ENCODE data around the gene NRARP. TPM values are rescaled to one million over a fixed set of nuclear protein-coding genes. Genes with fewer than 3 reads are reported as not detected.

NRARP gene
- total RNA-seq, 2 experiments from 2014 or later: 0.96 to 1.4 TPM

DNA sequence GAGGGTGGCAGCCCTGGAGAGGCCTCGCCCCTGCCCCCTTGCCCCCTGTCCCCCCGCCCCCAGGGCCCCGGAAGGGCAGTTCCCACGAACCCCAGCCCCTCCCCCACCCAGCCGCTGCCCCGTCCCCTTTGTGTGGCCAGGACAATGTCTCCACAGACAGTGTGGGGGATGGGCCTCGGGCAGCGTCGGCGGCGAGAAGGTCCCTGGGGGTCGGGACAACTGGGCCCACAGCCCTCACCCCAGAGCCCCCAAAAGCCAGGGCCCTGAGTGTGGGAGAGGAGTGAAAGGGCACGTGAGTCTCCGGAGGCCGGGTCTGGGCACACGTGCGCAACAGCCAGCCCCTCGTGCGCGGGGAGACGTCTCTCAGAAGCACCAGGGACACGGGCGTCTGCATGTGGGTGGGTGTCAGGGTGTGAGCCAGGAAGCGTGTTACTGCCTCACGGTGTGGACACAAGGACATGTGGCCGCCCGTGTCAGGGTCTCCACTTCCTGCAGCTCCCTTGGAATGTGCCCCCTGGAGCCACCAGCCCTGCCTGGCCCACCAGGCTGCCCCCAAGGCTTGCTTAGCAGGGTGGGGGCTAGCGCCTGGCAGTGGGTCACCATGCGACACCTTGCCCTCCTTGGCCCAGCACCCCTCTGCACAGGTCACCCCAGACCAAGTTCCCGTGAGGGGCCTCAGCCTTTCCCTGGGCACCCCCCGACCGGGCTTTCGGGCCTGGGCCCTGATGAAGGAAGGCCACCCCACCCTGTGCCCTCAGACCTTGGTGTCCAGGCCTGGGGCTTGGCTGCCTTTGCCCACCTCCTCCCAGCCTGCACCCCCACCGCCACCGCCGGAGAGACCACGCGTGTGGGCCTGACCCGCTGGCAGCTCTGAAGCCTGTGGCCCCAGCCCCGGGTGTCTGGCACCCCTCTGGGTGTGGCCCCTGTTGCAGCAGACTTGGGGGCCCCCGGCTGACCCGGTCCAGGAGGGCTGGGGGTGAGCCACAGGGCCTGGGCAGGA lies 12.8 kb upstream of the NRARP start:
- H3K4me1 Mint-ChIP-seq (ENCODE audit: low read depth): no peaks in the 10 kb centered on the region
- Histone ChIP-seq H3K4me3 (ENCODE audit: low read length) (no peak overlapping the region), H3K9me3 (ENCODE audit: control insufficient read depth in 1 of 2, insufficient read depth in 1 of 2, low read length in 2 of 2) (peaks cover 0 to 5% of the 10 kb centered on the region in 2 experiments), H3K4me1 (ENCODE audit: insufficient read depth, low read length) (peaks cover 25% of the 10 kb centered on the region), H3K27ac (ENCODE audit: low read depth in 1 of 2, low read length in 2 of 2) (no peak overlapping the region), H3K27me3 (ENCODE audit: control insufficient read depth in 1 of 2, insufficient read depth in 2 of 2, low read length in 2 of 2) (peaks cover 9 to 17% of the 10 kb centered on the region in 2 experiments), H3K36me3 (ENCODE audit: insufficient read depth, low read length) (no peaks in the 10 kb centered on the region)
- no peaks in the 10 kb centered on the region for H3K9me3 Mint-ChIP-seq
- ATAC-seq (ENCODE audit: poor library complexity): no peak
- H3K27ac Mint-ChIP-seq: no peak overlapping the region
- intact Hi-C loops (cut with DNase I, micrococcal nuclease): no loop called here
- no peak overlapping the region for H3K4me3 Mint-ChIP-seq
- CTCF ChIA-PET: no interaction called here
- TF ChIP-seq, protein P1, sequence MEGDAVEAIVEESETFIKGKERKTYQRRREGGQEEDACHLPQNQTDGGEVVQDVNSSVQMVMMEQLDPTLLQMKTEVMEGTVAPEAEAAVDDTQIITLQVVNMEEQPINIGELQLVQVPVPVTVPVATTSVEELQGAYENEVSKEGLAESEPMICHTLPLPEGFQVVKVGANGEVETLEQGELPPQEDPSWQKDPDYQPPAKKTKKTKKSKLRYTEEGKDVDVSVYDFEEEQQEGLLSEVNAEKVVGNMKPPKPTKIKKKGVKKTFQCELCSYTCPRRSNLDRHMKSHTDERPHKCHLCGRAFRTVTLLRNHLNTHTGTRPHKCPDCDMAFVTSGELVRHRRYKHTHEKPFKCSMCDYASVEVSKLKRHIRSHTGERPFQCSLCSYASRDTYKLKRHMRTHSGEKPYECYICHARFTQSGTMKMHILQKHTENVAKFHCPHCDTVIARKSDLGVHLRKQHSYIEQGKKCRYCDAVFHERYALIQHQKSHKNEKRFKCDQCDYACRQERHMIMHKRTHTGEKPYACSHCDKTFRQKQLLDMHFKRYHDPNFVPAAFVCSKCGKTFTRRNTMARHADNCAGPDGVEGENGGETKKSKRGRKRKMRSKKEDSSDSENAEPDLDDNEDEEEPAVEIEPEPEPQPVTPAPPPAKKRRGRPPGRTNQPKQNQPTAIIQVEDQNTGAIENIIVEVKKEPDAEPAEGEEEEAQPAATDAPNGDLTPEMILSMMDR (IDR thresholded peaks at IDR 0.05): no peak
- H3K27me3 Mint-ChIP-seq: no peaks in the 10 kb centered on the region
- POLR2A ChIA-PET: no interaction called here
- H3K36me3 Mint-ChIP-seq (ENCODE audit: low read depth): no peaks in the 10 kb centered on the region
- peak in 3 of 14 experiments; percentile 2 to 32 (median 26) for DNase-seq

DNA sequence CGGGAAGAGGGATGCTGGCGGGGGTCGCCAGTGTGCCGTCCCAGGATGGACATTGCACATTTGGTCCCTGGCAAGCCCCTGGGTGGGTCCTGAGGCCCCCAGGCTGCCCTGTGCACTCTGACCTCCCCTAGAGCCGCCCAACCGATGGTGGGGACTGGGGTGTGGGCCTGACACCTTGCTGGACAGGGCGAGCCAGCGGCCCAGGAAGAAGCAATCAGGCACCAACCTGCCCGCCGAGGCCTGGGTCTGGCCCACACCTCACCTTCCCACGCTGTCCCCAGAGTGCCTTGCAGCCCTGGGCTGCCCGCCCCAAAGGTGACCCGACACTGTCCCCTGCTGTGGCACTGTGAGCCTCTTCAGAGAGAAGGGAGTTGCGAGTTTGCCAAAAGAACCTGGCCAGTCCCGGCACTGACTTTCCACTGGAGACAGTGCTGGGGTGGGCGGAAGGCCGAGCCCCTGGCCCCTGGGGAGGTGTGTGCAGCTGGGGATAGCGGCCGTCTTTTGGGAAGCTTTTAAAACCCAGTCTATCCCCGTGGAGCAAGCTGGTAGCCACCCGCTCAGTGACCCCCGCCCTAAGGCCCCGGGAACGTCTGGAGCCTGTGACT lies 12.0 kb upstream of the NRARP start:
- Histone ChIP-seq H3K36me3 (ENCODE audit: insufficient read depth, low read length) (no peaks in the 10 kb centered on the region), H3K9me3 (ENCODE audit: control insufficient read depth in 1 of 2, insufficient read depth in 1 of 2, low read length in 2 of 2) (peaks cover 0 to 5% of the 10 kb centered on the region in 2 experiments), H3K4me1 (ENCODE audit: insufficient read depth, low read length) (peaks cover 23% of the 10 kb centered on the region), H3K27me3 (ENCODE audit: control insufficient read depth in 1 of 2, insufficient read depth in 2 of 2, low read length in 2 of 2) (peaks cover 9 to 17% of the 10 kb centered on the region in 2 experiments), H3K4me3 (ENCODE audit: low read length) (no peak overlapping the region), H3K27ac (ENCODE audit: low read depth in 1 of 2, low read length in 2 of 2) (no peak overlapping the region)
- H3K4me1 Mint-ChIP-seq (ENCODE audit: low read depth): no peaks in the 10 kb centered on the region
- ChIA-PET POLR2A (interaction anchor here (1.7 kb wide), 1 partner anchor 12 kb away, joined by 5 read pairs; the partner anchor contains the start of gene NRARP), CTCF (no interaction called here)
- intact Hi-C loops (cut with DNase I, micrococcal nuclease): no loop called here
- no peaks in the 10 kb centered on the region for H3K36me3 Mint-ChIP-seq (ENCODE audit: low read depth)
- no peak for ATAC-seq (ENCODE audit: poor library complexity)
- H3K9me3 Mint-ChIP-seq: no peaks in the 10 kb centered on the region
- DNase-seq: peak in 2 of 14 experiments; percentile 1 to 15
- no peak overlapping the region for H3K4me3 Mint-ChIP-seq
- H3K27me3 Mint-ChIP-seq: no peaks in the 10 kb centered on the region
- no peak overlapping the region for H3K27ac Mint-ChIP-seq
- TF ChIP-seq, protein P1 (IDR thresholded peaks at IDR 0.05): no peak

DNA sequence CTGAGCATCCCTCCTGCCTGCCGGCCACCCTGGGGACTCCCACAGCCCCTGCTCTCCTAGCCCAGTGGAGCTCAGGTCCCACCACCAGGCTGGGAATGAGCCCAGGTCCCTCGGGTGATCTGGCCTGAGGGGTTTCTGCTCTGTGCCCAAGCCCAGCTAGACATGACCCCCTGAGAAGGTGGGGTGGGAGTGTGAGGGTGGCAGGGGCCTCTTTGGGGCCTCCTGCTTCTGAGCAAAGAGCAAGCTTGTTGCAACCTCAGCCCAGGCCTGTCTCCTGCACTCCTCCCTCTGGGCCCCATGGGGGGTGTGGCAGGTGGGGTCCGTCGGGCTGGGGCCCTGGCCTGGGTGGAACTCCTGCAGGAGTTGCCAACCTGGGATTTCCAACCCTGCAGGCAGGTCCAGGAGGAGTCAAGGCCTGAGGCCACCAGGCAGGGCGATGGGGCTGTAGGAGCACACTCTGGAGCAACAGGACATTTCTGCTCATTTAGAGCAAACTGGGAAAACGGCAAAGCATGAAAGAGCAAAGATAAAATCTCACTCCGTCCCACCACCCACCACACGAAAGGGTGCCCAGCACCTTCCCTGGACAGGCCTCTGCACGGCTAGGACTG lies 11.4 kb upstream of the NRARP start:
- Histone ChIP-seq H3K9me3 (ENCODE audit: control insufficient read depth in 1 of 2, insufficient read depth in 1 of 2, low read length in 2 of 2) (peaks cover 0 to 5% of the 10 kb centered on the region in 2 experiments), H3K4me3 (ENCODE audit: low read length) (no peak overlapping the region), H3K36me3 (ENCODE audit: insufficient read depth, low read length) (no peaks in the 10 kb centered on the region), H3K27me3 (ENCODE audit: control insufficient read depth in 1 of 2, insufficient read depth in 2 of 2, low read length in 2 of 2) (peaks cover 9 to 17% of the 10 kb centered on the region in 2 experiments), H3K27ac (ENCODE audit: low read depth in 1 of 2, low read length in 2 of 2) (no peak overlapping the region), H3K4me1 (ENCODE audit: insufficient read depth, low read length) (peaks cover 23% of the 10 kb centered on the region)
- ATAC-seq (ENCODE audit: poor library complexity) (no peak), DNase-seq (peak in 1 of 14 experiments; percentile 0)
- POLR2A ChIA-PET: interaction anchor here (1.7 kb wide), 1 partner anchor 11 kb away, joined by 5 read pairs; the partner anchor contains the start of gene NRARP
- CTCF ChIA-PET: no interaction called here
- no peaks in the 10 kb centered on the region for H3K27me3 Mint-ChIP-seq
- H3K36me3 Mint-ChIP-seq (ENCODE audit: low read depth): no peaks in the 10 kb centered on the region
- H3K4me1 Mint-ChIP-seq (ENCODE audit: low read depth): no peaks in the 10 kb centered on the region
- no peak overlapping the region for H3K4me3 Mint-ChIP-seq
- intact Hi-C loops (cut with DNase I, micrococcal nuclease): no loop called here
- TF ChIP-seq, protein P1 (IDR thresholded peaks at IDR 0.05): no peak
- H3K9me3 Mint-ChIP-seq: no peaks in the 10 kb centered on the region
- no peak overlapping the region for H3K27ac Mint-ChIP-seq
